Progenitor cell of endocrine pancreas (in vitro differentiated cells): ENCODE measurements around the gene LILRA2. TPM values are rescaled to one million over a fixed set of nuclear protein-coding genes. Genes with fewer than 3 reads are reported as not detected.
"Not testable (repeated sequence)": the region's sequence is repeated elsewhere in the genome, so short reads cannot be mapped to it uniquely, and the experiment has no call there.

Source experiments
- DNase-seq: peaks from one replicate; pipeline ENCODE4 v3.0.0; 2021; ENCODE audit warnings: low spot score; ENCODE audit not compliant: unreplicated experiment
- H3K27ac Mint-ChIP-seq: 2 replicates; pipeline ENCODE4 v1.8.0; 2021; ENCODE audit warnings: mild to moderate bottlenecking, moderate library complexity, mixed read lengths
- H3K27me3 Mint-ChIP-seq: 2 replicates; pipeline ENCODE4 v1.8.0; 2021; ENCODE audit warnings: mixed read lengths
- H3K36me3 Mint-ChIP-seq: 2 replicates; pipeline ENCODE4 v1.8.0; 2022; ENCODE audit warnings: mixed read lengths; ENCODE audit not compliant: insufficient read depth
- H3K4me1 Mint-ChIP-seq: 2 replicates; pipeline ENCODE4 v1.8.0; 2021; ENCODE audit warnings: low read depth, mixed read lengths
- H3K4me3 Mint-ChIP-seq: 2 replicates; pipeline ENCODE4 v1.8.0; 2021; ENCODE audit warnings: low read depth, mild to moderate bottlenecking, moderate library complexity, mixed read lengths
- H3K9me3 Mint-ChIP-seq: 2 replicates; pipeline ENCODE4 v1.8.0; 2021; ENCODE audit warnings: low read depth, mixed read lengths
- CTCF ChIP-seq: fragments of 200-600 bp; sonication (generic); IDR thresholded peaks from one replicate; pipeline ENCODE4 v1.5.0; 2021; ENCODE audit warnings: antibody characterized with exemption, mild to moderate bottlenecking; ENCODE audit not compliant: unreplicated experiment
- total RNA-seq: library from RNA; stranded (reverse); gene quantifications from 2 replicates; pipeline ENCODE4 v1.2.1, GENCODE V29; 2021

Gene LILRA2
- total RNA-seq, 1 donor from 2014 or later = not detected

DNA sequence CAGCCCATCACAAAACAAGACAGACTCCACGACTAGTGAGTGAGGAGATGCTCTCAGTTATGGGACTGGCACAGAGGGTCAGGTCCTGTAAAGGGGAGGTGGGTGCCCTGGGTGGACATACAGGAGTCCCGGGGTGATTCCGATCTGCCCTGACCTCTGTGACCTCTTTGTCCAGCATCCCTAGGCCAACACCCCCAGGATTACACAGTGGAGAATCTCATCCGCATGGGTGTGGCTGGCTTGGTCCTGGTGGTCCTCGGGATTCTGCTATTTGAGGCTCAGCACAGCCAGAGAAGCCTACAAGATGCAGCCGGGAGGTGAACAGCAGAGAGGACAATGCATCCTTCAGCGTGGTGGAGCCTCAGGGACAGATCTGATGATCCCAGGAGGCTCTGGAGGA, 13.4 kb downstream of the LILRA2 start:
- Mint-ChIP-seq H3K4me3 (no peak overlapping the region), H3K9me3 (peaks cover 76% of the 10 kb centered on the region), H3K27ac (no peak overlapping the region), H3K4me1 (no peaks in the 10 kb centered on the region), H3K27me3 (no peaks in the 10 kb centered on the region), H3K36me3 (peaks cover 3% of the 10 kb centered on the region)
- DNase-seq = no peak
- TF ChIP-seq CTCF = no peak

- not testable (repeated sequence) for H3K4me3 Mint-ChIP-seq
- H3K9me3 Mint-ChIP-seq = peaks cover 48% of the 10 kb centered on the region
Measured at GRCh38 chr19:54593445-54593844, 19.9 kb downstream of the LILRA2 start, which contains the start of gene LILRA1. Gene LILRA1, plus strand, starts transcription at chr19:54593632. Its CDS starts 613 bp downstream, at chr19:54594245.

GRCh38 chr19:54593931-54594626, 20.5 kb downstream of the LILRA2 start:
- H3K27me3 Mint-ChIP-seq, H3K27ac Mint-ChIP-seq, DNase-seq, H3K4me3 Mint-ChIP-seq, H3K4me1 Mint-ChIP-seq, H3K36me3 Mint-ChIP-seq: not testable (repeated sequence)
- H3K9me3 Mint-ChIP-seq = peaks cover 44% of the 10 kb centered on the region

More at GRCh38 chr19:54593445-54593844, 19.9 kb downstream of the LILRA2 start, which contains the start of gene LILRA1:
- H3K27me3 Mint-ChIP-seq, H3K27ac Mint-ChIP-seq, DNase-seq, H3K36me3 Mint-ChIP-seq, H3K4me1 Mint-ChIP-seq: not testable (repeated sequence)

DNA sequence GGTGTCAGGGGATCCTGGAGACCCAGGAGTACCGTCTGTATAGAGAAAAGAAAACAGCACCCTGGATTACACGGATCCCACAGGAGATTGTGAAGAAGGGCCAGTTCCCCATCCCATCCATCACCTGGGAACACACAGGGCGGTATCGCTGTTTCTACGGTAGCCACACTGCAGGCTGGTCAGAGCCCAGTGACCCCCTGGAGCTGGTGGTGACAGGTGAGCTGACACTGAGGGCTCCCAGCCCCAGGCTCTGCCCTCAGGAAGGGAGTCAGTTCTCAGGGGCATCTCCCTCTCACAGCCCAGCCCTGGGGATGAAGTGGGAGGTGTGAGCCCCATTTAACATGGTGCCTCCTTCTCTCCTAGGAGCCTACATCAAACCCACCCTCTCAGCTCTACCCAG, 21.1 kb downstream of the LILRA2 start:
- peaks cover 38% of the 10 kb centered on the region for H3K9me3 Mint-ChIP-seq
- no peak overlapping the region for H3K4me3 Mint-ChIP-seq
- no peaks in the 10 kb centered on the region for H3K36me3 Mint-ChIP-seq
- no peak overlapping the region for H3K27ac Mint-ChIP-seq
- TF ChIP-seq CTCF = no peak
- no peak for DNase-seq
- no peaks in the 10 kb centered on the region for H3K27me3 Mint-ChIP-seq
- no peaks in the 10 kb centered on the region for H3K4me1 Mint-ChIP-seq

DNA sequence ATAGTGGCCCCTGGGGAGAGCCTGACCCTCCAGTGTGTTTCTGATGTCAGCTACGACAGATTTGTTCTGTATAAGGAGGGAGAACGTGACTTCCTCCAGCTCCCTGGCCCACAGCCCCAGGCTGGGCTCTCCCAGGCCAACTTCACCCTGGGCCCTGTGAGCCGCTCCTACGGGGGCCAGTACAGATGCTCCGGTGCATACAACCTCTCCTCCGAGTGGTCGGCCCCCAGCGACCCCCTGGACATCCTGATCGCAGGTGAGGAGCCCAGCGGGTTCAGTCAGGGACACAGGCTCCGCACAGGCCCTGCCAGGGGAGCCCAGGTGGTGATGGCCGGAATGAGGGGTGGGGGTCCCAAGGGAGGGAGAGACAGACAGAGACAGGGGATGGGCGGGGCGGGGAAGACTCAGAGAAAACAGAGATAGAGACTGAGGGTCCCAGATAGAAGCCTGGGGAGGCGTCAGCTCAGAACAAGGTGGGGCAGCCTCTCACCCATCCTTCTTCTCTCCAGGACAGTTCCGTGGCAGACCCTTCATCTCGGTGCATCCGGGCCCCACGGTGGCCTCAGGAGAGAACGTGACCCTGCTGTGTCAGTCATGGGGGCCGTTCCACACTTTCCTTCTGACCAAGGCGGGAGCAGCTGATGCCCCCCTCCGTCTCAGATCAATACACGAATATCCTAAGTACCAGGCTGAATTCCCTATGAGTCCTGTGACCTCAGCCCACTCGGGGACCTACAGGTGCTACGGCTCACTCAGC, 22.3 kb downstream of the LILRA2 start:
- H3K4me3 Mint-ChIP-seq, H3K27ac Mint-ChIP-seq, H3K4me1 Mint-ChIP-seq, H3K27me3 Mint-ChIP-seq, DNase-seq, H3K36me3 Mint-ChIP-seq: not testable (repeated sequence)
- peaks cover 36% of the 10 kb centered on the region for H3K9me3 Mint-ChIP-seq

- Mint-ChIP-seq H3K4me3 (no peak overlapping the region), H3K4me1 (no peaks in the 10 kb centered on the region), H3K9me3 (peaks cover 51% of the 10 kb centered on the region), H3K27ac (no peak overlapping the region), H3K27me3 (no peaks in the 10 kb centered on the region), H3K36me3 (no peaks in the 10 kb centered on the region)
- no peak for TF ChIP-seq CTCF
- DNase-seq = no peak
Measured at GRCh38 chr19:54600212-54600611, 26.6 kb downstream of the LILRA2 start.

DNA sequence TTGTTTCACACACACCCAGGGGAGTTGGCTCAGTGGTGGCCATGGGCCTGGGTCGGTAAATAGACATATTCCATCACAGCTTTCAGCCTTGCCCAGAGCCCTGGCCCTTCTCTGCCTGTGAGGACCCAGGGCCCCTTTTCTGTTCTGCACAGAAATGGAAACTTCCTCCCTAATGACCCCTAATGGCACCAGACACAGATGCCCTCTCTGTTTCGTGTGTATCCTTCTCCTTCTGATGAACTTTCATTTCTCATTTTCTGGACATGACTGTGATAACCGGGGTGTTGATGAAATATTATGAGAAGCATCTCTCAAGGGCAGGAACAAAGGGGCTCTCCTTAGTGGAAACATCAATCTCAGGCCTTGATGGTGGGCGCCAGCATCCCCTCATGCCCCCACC, 32.6 kb downstream of the LILRA2 start:
- Mint-ChIP-seq H3K27ac (no peak overlapping the region), H3K27me3 (no peaks in the 10 kb centered on the region), H3K4me3 (no peak overlapping the region), H3K9me3 (peaks cover 54% of the 10 kb centered on the region), H3K4me1 (no peaks in the 10 kb centered on the region), H3K36me3 (peaks cover 2% of the 10 kb centered on the region)
- TF ChIP-seq CTCF = no peak
- DNase-seq = no peak
